ENCODE results near the gene ANKHD1. TPM values are rescaled to one million over a fixed set of nuclear protein-coding genes. Genes with fewer than 3 reads are reported as not detected.

ANKHD1 gene
- total RNA-seq, 2 experiments from 2014 or later, result 90.6 to 143 TPM

DNA sequence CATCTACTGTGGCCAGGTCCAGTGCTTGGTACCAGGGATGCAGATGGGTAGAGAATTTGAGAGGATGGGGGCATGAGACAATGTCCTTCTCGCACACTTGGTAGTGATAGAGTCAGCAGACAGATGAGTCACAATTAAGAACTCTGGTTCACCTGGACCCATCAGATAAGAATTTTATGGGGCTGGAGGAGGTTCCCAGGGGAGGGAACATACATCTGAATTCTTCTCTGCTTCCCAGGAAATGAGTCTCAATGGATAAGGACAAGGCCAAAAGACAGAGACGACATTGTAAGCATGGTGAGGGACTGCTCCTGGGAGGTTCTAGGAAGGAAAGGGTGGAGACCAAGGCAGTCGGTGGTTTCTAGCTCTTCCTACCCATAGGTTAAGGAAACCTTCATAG, 36.4 kb upstream of the ANKHD1 start:
- no peak overlapping the region for H3K4me2 ChIP-seq (ENCODE audit: low read length)
- H4K20me1 ChIP-seq (ENCODE audit: insufficient read depth, low read length), result no peaks in the 10 kb centered on the region
- H3K27ac ChIP-seq (ENCODE audit: low read depth, low read length, poor library complexity, severe bottlenecking), result no peak overlapping the region
- TF ChIP-seq EZH2phosphoT487 (IDR thresholded peaks at IDR 0.05; ENCODE audit: borderline replicate concordance, low read depth, low read length), result no peak
- TF ChIP-seq, protein P1, sequence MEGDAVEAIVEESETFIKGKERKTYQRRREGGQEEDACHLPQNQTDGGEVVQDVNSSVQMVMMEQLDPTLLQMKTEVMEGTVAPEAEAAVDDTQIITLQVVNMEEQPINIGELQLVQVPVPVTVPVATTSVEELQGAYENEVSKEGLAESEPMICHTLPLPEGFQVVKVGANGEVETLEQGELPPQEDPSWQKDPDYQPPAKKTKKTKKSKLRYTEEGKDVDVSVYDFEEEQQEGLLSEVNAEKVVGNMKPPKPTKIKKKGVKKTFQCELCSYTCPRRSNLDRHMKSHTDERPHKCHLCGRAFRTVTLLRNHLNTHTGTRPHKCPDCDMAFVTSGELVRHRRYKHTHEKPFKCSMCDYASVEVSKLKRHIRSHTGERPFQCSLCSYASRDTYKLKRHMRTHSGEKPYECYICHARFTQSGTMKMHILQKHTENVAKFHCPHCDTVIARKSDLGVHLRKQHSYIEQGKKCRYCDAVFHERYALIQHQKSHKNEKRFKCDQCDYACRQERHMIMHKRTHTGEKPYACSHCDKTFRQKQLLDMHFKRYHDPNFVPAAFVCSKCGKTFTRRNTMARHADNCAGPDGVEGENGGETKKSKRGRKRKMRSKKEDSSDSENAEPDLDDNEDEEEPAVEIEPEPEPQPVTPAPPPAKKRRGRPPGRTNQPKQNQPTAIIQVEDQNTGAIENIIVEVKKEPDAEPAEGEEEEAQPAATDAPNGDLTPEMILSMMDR (conservative IDR thresholded peaks at IDR 0.05; ENCODE audit: low read length), result no peak
- H3K36me3 ChIP-seq (ENCODE audit: insufficient read depth, low read length), result no peaks in the 10 kb centered on the region
- intact Hi-C loops (cut with micrococcal nuclease; ENCODE audit: unreplicated experiment), result loop anchor here (10.0 kb wide), 1 partner anchor 190 kb away; the partner anchor contains the start of gene SRA1
- ChIA-PET POLR2A (interaction anchor here (1.5 kb wide), 1 partner anchor 103 kb away, joined by 5 read pairs; no protein-coding TSS in a partner anchor), CTCF (ENCODE audit: unreplicated experiment) (no interaction called here)
- no peaks in the 10 kb centered on the region for H3K9me2 ChIP-seq (ENCODE audit: insufficient read depth, low read length)
- no peak overlapping the region for H2AFZ ChIP-seq (ENCODE audit: low read length)
- peaks cover 3% of the 10 kb centered on the region for H3K4me1 ChIP-seq (ENCODE audit: insufficient read depth, low read length, poor library complexity, severe bottlenecking)
- H3K9me3 ChIP-seq (ENCODE audit: low read length), result no peaks in the 10 kb centered on the region
- no peak overlapping the region for H3K4me3 ChIP-seq (ENCODE audit: low read depth, low read length, poor library complexity, severe bottlenecking)
- DNase-seq (ENCODE audit: low spot score), result no peak
- no TSS peak for BruUV-seq (replicated peaks)
- no peaks in the 10 kb centered on the region for H3K79me2 ChIP-seq (ENCODE audit: insufficient read depth, low read depth, low read length)

DNA sequence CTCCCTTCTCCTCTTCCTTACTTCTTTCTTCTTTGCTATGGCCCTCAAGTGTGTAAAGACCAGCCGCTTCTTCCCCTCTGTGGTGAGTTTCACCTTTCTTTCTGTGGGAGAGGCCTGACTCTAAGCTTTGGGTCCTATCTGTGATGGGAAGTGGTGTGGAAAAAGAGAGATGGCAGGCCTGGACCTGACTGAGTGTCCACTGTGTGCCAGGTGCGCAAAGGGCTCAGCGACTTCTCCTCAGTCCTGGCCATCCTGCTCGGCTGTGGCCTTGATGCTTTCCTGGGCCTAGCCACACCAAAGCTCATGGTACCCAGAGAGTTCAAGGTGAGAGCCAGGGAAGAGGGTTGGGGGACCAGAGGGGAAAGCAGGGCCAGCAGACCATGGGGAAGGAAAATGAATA, 35.7 kb upstream of the ANKHD1 start:
- Histone ChIP-seq H3K27ac (ENCODE audit: low read depth, low read length, poor library complexity, severe bottlenecking) (no peak overlapping the region), H3K4me1 (ENCODE audit: insufficient read depth, low read length, poor library complexity, severe bottlenecking) (peaks cover 3% of the 10 kb centered on the region), H3K9me2 (ENCODE audit: insufficient read depth, low read length) (no peaks in the 10 kb centered on the region), H3K9me3 (ENCODE audit: low read length) (no peaks in the 10 kb centered on the region), H2AFZ (ENCODE audit: low read length) (no peak overlapping the region), H3K4me2 (ENCODE audit: low read length) (no peak overlapping the region), H3K4me3 (ENCODE audit: low read depth, low read length, poor library complexity, severe bottlenecking) (no peak overlapping the region), H4K20me1 (ENCODE audit: insufficient read depth, low read length) (no peaks in the 10 kb centered on the region), H3K79me2 (ENCODE audit: insufficient read depth, low read depth, low read length) (no peaks in the 10 kb centered on the region), H3K36me3 (ENCODE audit: insufficient read depth, low read length) (no peaks in the 10 kb centered on the region)
- ChIA-PET POLR2A (interaction anchor here (0.6 to 1.5 kb wide), 3 partner anchors 29 to 118 kb away, joined by 3 to 5 read pairs (median 5); no protein-coding TSS in a partner anchor), CTCF (ENCODE audit: unreplicated experiment) (no interaction called here)
- no TSS peak for BruUV-seq (replicated peaks)
- DNase-seq (ENCODE audit: low spot score), result no peak
- TF ChIP-seq EZH2phosphoT487 (IDR thresholded peaks at IDR 0.05; ENCODE audit: borderline replicate concordance, low read depth, low read length), result no peak
- TF ChIP-seq, protein P1 (conservative IDR thresholded peaks at IDR 0.05; ENCODE audit: low read length), result no peak
- intact Hi-C loops (cut with micrococcal nuclease; ENCODE audit: unreplicated experiment), result loop anchor here (10.0 kb wide), 1 partner anchor 189 kb away; the partner anchor contains the start of gene SRA1

DNA sequence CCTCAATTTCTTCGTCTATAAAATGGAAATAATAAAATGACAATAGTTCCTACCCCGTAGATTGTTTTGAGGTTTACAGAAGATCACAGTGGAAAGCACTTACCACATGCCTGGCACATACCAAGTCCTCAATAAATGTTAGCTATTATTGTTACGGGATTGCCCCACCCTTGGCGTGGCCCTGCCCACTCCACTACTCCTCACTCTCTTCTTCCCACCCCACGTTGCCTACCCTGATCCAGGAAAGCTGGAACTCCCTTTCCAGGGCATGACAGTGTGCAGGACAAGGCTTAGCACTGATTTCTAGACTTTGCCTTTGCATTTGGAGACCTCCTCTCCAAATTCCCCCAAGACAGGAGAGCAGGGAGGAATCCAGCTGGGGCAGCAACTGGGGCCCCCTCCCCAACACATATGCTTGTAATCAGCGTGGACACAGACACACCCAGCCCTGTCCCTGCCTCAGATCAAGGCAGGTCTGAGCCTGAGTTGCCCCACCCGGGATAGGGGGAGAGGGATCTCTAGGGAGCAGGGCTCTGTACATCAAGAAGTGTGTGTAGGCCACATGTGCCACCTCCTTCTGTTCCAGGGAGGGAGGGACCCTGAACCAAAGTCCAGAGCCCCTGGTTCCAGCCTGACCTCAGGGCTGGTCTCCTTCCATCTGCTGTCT, 34.9 kb upstream of the ANKHD1 start:
- POLR2A ChIA-PET, result interaction anchor here (0.6 to 1.5 kb wide), 3 partner anchors 30 to 118 kb away, joined by 3 to 5 read pairs (median 5); no protein-coding TSS in a partner anchor
- CTCF ChIA-PET (ENCODE audit: unreplicated experiment), result no interaction called here
- H2AFZ ChIP-seq (ENCODE audit: low read length), result no peak overlapping the region
- H3K4me2 ChIP-seq (ENCODE audit: low read length), result no peak overlapping the region
- H3K27ac ChIP-seq (ENCODE audit: low read depth, low read length, poor library complexity, severe bottlenecking), result no peak overlapping the region
- intact Hi-C loops (cut with micrococcal nuclease; ENCODE audit: unreplicated experiment), result loop anchor here (10.0 kb wide), 1 partner anchor 188 kb away; the partner anchor contains the start of gene SRA1
- H3K4me1 ChIP-seq (ENCODE audit: insufficient read depth, low read length, poor library complexity, severe bottlenecking), result peaks cover 3% of the 10 kb centered on the region
- DNase-seq (ENCODE audit: low spot score), result no peak
- no TSS peak for BruUV-seq (replicated peaks)
- TF ChIP-seq EZH2phosphoT487 (IDR thresholded peaks at IDR 0.05; ENCODE audit: borderline replicate concordance, low read depth, low read length), result no peak
- TF ChIP-seq, protein P1 (conservative IDR thresholded peaks at IDR 0.05; ENCODE audit: low read length), result no peak
- no peaks in the 10 kb centered on the region for H3K36me3 ChIP-seq (ENCODE audit: insufficient read depth, low read length)
- no peak overlapping the region for H3K4me3 ChIP-seq (ENCODE audit: low read depth, low read length, poor library complexity, severe bottlenecking)
- H3K9me2 ChIP-seq (ENCODE audit: insufficient read depth, low read length), result no peaks in the 10 kb centered on the region
- H3K79me2 ChIP-seq (ENCODE audit: insufficient read depth, low read depth, low read length), result no peaks in the 10 kb centered on the region
- no peaks in the 10 kb centered on the region for H3K9me3 ChIP-seq (ENCODE audit: low read length)
- no peaks in the 10 kb centered on the region for H4K20me1 ChIP-seq (ENCODE audit: insufficient read depth, low read length)

All from OCI-LY7 (cell line).